ENCODE results near the gene TRIM33. TPM values are rescaled to one million over a fixed set of nuclear protein-coding genes. Genes with fewer than 3 reads are reported as not detected.
"Not testable (repeated sequence)": the region's sequence is repeated elsewhere in the genome, so short reads cannot be mapped to it uniquely, and the experiment has no call there.

Gene TRIM33
- total RNA-seq, 1 experiment from 2014 or later: 41.2 TPM

- ChIA-PET CTCF (no interaction called here), RAD21 (ENCODE audit: low non-redundant PET in 1 of 2, low total read pairs in 2 of 2, uncharacterized antibody in 2 of 2, unreplicated experiment in 2 of 2) (no interaction called here)
- no peaks in the 10 kb centered on the region for H4K20me1 ChIP-seq (ENCODE audit: insufficient read depth)
Observed at GRCh38 chr1:114369930-114370329, 141.1 kb downstream of the TRIM33 start.

GRCh38 chr1:114369266-114369919, 141.6 kb downstream of the TRIM33 start:
- H3K27ac ChIP-seq (ENCODE audit: low read depth, low read length); DNase-seq (ENCODE audit: low read depth, low spot score); RAD21 ChIA-PET (ENCODE audit: low non-redundant PET in 1 of 2, low total read pairs in 2 of 2, uncharacterized antibody in 2 of 2, unreplicated experiment in 2 of 2); H3K9me2 ChIP-seq (ENCODE audit: insufficient read depth); H3K36me3 ChIP-seq (ENCODE audit: control insufficient read depth in 1 of 2, insufficient read depth in 2 of 2, low read length in 2 of 2); CTCF ChIA-PET; H3K9me3 ChIP-seq (ENCODE audit: control insufficient read depth in 1 of 2, insufficient read depth in 1 of 2, low read depth in 1 of 2, low read length in 2 of 2); H3K4me3 ChIP-seq (replicated peaks in 1 of 2; ENCODE audit: low read depth in 1 of 2, low read length in 2 of 2); H3K27me3 ChIP-seq (ENCODE audit: insufficient read depth, low read length); H2AFZ ChIP-seq (ENCODE audit: low read depth, low read length, poor library complexity, severe bottlenecking); H3K4me2 ChIP-seq (ENCODE audit: low read length); intact Hi-C loops (cut with micrococcal nuclease); H3K4me1 ChIP-seq (ENCODE audit: control insufficient read depth in 1 of 2, insufficient read depth in 2 of 2, low read length in 2 of 2); BruUV-seq (replicated peaks); H4K20me1 ChIP-seq (ENCODE audit: insufficient read depth); ATAC-seq; H3K79me2 ChIP-seq (ENCODE audit: insufficient read depth, low read length); H3K9ac ChIP-seq (ENCODE audit: low read length); POLR2A ChIA-PET: not testable (repeated sequence)

More at GRCh38 chr1:114369930-114370329, 141.1 kb downstream of the TRIM33 start:
- Histone ChIP-seq H3K79me2 (ENCODE audit: insufficient read depth, low read length) (no peaks in the 10 kb centered on the region), H3K27me3 (ENCODE audit: insufficient read depth, low read length) (no peaks in the 10 kb centered on the region), H3K9ac (ENCODE audit: low read length) (no peak overlapping the region), H3K27ac (ENCODE audit: low read depth, low read length) (no peak overlapping the region), H3K4me3 (replicated peaks in 1 of 2; ENCODE audit: low read depth in 1 of 2, low read length in 2 of 2) (no peak overlapping the region), H3K4me2 (ENCODE audit: low read length) (no peak overlapping the region), H2AFZ (ENCODE audit: low read depth, low read length, poor library complexity, severe bottlenecking) (no peak overlapping the region), H3K36me3 (ENCODE audit: control insufficient read depth in 1 of 2, insufficient read depth in 2 of 2, low read length in 2 of 2) (no peaks in the 10 kb centered on the region), H3K9me3 (ENCODE audit: control insufficient read depth in 1 of 2, insufficient read depth in 1 of 2, low read depth in 1 of 2, low read length in 2 of 2) (no peaks in the 10 kb centered on the region), H3K4me1 (ENCODE audit: control insufficient read depth in 1 of 2, insufficient read depth in 2 of 2, low read length in 2 of 2) (no peaks in the 10 kb centered on the region), H3K9me2 (ENCODE audit: insufficient read depth) (no peaks in the 10 kb centered on the region)
- no TSS peak for BruUV-seq (replicated peaks)
- DNase-seq (ENCODE audit: low read depth, low spot score) (no peak), ATAC-seq (no peak)
- POLR2A ChIA-PET: no interaction called here
- intact Hi-C loops (cut with micrococcal nuclease): no loop called here
- TF ChIP-seq ZNF274 (IDR thresholded peaks at IDR 0.05; ENCODE audit: low read depth, low read length): no peak
- no peak for TF ChIP-seq ZFX (IDR thresholded peaks at IDR 0.05)
- TF ChIP-seq CBX3 (IDR thresholded peaks at IDR 0.05; ENCODE audit: low read depth): no peak
- no peak for TF ChIP-seq REST (IDR thresholded peaks at IDR 0.05; ENCODE audit: low read depth)
- no peak for TF ChIP-seq ELF1 (IDR thresholded peaks at IDR 0.05; ENCODE audit: borderline replicate concordance, low read depth)
- TF ChIP-seq TCF7L2 (IDR thresholded peaks at IDR 0.05; ENCODE audit: borderline replicate concordance, extremely low read depth, insufficient read depth, insufficient read length): no peak
- TF ChIP-seq POLR2AphosphoS5 (IDR thresholded peaks at IDR 0.05; ENCODE audit: low read depth, low read length): no peak
- TF ChIP-seq EGR1 (IDR thresholded peaks at IDR 0.05; ENCODE audit: low read depth): no peak
- TF ChIP-seq ATF3 (IDR thresholded peaks at IDR 0.05): no peak
- no peak for TF ChIP-seq CEBPB (IDR thresholded peaks at IDR 0.05; ENCODE audit: low read depth)
- no peak for TF ChIP-seq SIN3A (IDR thresholded peaks at IDR 0.05; ENCODE audit: low read depth)
- no peak for TF ChIP-seq YY1 (IDR thresholded peaks at IDR 0.05; ENCODE audit: extremely low read depth, insufficient replicate concordance, low read depth, low read length)
- no peak for TF ChIP-seq MAX (IDR thresholded peaks at IDR 0.05)
- TF ChIP-seq SP1 (IDR thresholded peaks at IDR 0.05; ENCODE audit: low read depth): no peak
- TF ChIP-seq POLR2A (IDR thresholded peaks at IDR 0.05; ENCODE audit: borderline replicate concordance, extremely low read depth, insufficient read depth, insufficient read length): no peak
- TF ChIP-seq RAD21 (IDR thresholded peaks at IDR 0.05; ENCODE audit: low read depth): no peak
- no peak for TF ChIP-seq JUND (IDR thresholded peaks at IDR 0.05)
- no peak for TF ChIP-seq EZH2phosphoT487 (IDR thresholded peaks at IDR 0.05; ENCODE audit: borderline replicate concordance)
- TF ChIP-seq FOSL1 (IDR thresholded peaks at IDR 0.05; ENCODE audit: low read depth): no peak
